ENCODE results near the gene TRPC3. TPM values are rescaled to one million over a fixed set of nuclear protein-coding genes. Genes with fewer than 3 reads are reported as not detected.

Gene TRPC3
- total RNA-seq, 4 donors from 2014 or later: 0.59 to 8.2 (median 3.4) TPM

GRCh38 chr4:121990489-121990888 is 38.6 kb upstream of the TRPC3 start:
- no peak for DNase-seq

GRCh38 chr4:121989715-121990114 is 37.9 kb upstream of the TRPC3 start:
- Histone ChIP-seq H3K36me3 (no peaks in the 10 kb centered on the region), H3K9me3 (no peaks in the 10 kb centered on the region), H3K4me1 (no peaks in the 10 kb centered on the region), H3K27ac (no peak overlapping the region), H3K27me3 (no peaks in the 10 kb centered on the region), H3K4me3 (no peak overlapping the region)
- no peak for TF ChIP-seq CTCF (IDR thresholded peaks at IDR 0.05)
- TF ChIP-seq POLR2A (IDR thresholded peaks at IDR 0.05): no peak
- intact Hi-C loops (cut with DNase I; ENCODE audit: low total_unique reads): no loop called here
- DNase-seq: no peak

More at GRCh38 chr4:121990489-121990888, 38.6 kb upstream of the TRPC3 start:
- Histone ChIP-seq H3K36me3 (no peaks in the 10 kb centered on the region), H3K4me3 (no peak overlapping the region), H3K27ac (no peak overlapping the region), H3K27me3 (no peaks in the 10 kb centered on the region), H3K4me1 (no peaks in the 10 kb centered on the region), H3K9me3 (no peaks in the 10 kb centered on the region)
- intact Hi-C loops (cut with DNase I; ENCODE audit: low total_unique reads): no loop called here
- no peak for TF ChIP-seq CTCF (IDR thresholded peaks at IDR 0.05)

- intact Hi-C loops (cut with DNase I; ENCODE audit: low total_unique reads): no loop called here
- no peak overlapping the region for H3K4me3 ChIP-seq
- no peaks in the 10 kb centered on the region for H3K36me3 ChIP-seq
- no peak overlapping the region for H3K27ac ChIP-seq
- no peak for DNase-seq
- no peaks in the 10 kb centered on the region for H3K27me3 ChIP-seq
- no peak for TF ChIP-seq CTCF (IDR thresholded peaks at IDR 0.05)
- TF ChIP-seq POLR2A (IDR thresholded peaks at IDR 0.05): no peak
- no peaks in the 10 kb centered on the region for H3K9me3 ChIP-seq
- no peaks in the 10 kb centered on the region for H3K4me1 ChIP-seq
Measured at GRCh38 chr4:121988950-121989349, 37.1 kb upstream of the TRPC3 start.

GRCh38 chr4:121980643-121981042 is 28.8 kb upstream of the TRPC3 start:
- Histone ChIP-seq H3K4me3 (no peak overlapping the region), H3K36me3 (no peaks in the 10 kb centered on the region), H3K27ac (no peak overlapping the region), H3K9me3 (no peaks in the 10 kb centered on the region), H3K4me1 (no peaks in the 10 kb centered on the region), H3K27me3 (peaks cover 0 to 4% of the 10 kb centered on the region in 2 donors)
- intact Hi-C loops (cut with DNase I; ENCODE audit: low total_unique reads): no loop called here
- no peak for DNase-seq
- no peak for TF ChIP-seq CTCF (IDR thresholded peaks at IDR 0.05)
- no peak for TF ChIP-seq POLR2A (IDR thresholded peaks at IDR 0.05)

GRCh38 chr4:121978172-121978516 is 26.3 kb upstream of the TRPC3 start:
- intact Hi-C loops (cut with DNase I; ENCODE audit: low total_unique reads): no loop called here
- Histone ChIP-seq H3K27ac (no peak overlapping the region), H3K9me3 (no peaks in the 10 kb centered on the region), H3K4me3 (no peak overlapping the region), H3K27me3 (peaks cover 0 to 4% of the 10 kb centered on the region in 2 donors), H3K36me3 (no peaks in the 10 kb centered on the region), H3K4me1 (no peaks in the 10 kb centered on the region)
- TF ChIP-seq POLR2A (IDR thresholded peaks at IDR 0.05): no peak
- no peak for TF ChIP-seq CTCF (IDR thresholded peaks at IDR 0.05)
- DNase-seq: no peak

Measured in uterus (tissue), 4 donors.